GM10248 (cell line): ENCODE results near the gene ADK.

Experiments used
- CTCF ChIA-PET: fragments of 300-600 bp; sonication (Branson Sonifier 250); formaldehyde crosslinking; extraction: SDS; loops from one replicate; lab custom pipeline; 2021; ENCODE audit warnings: antibody characterized with exemption; lab: Yijun Ruan, JAX
- POLR2A ChIA-PET: fragments of 350-650 bp; sonication (Branson Sonifier 250); formaldehyde crosslinking; extraction: SDS; loops from one replicate; lab custom pipeline; 2020; ENCODE audit warnings: antibody characterized with exemption; lab: Yijun Ruan, JAX
- DNase-seq: peaks from one replicate; pipeline ENCODE4 v3.0.0; 2012; ENCODE audit errors: extremely low spot score
- TF ChIP-seq, protein P1 (sequence below): IDR thresholded peaks from 2 replicates; pipeline ENCODE4 v1.5.1; 2012; ENCODE audit warnings: mild to moderate bottlenecking, low read depth; ENCODE audit errors: extremely low read depth, missing control alignments, control extremely low read depth

ADK gene

DNA sequence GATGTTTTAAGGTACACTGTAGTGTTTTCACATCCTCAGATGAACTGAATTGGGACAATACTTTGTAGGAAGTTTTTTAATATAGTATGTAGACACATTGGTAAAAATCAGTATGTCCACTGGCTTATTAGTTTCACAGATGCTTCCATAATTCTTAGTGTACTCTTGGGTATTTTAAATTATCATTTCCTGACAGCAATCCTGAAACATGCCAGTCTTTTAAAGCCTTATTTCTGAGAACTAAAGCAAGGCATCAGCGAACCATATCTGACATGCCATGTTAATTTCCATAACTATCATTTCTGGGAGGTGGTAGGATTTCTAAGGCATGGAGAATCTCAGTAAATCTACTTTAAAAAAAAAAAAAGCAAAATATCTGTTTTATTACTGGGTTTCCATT, 266.4 kb downstream of the ADK start:
- TF ChIP-seq, protein P1, sequence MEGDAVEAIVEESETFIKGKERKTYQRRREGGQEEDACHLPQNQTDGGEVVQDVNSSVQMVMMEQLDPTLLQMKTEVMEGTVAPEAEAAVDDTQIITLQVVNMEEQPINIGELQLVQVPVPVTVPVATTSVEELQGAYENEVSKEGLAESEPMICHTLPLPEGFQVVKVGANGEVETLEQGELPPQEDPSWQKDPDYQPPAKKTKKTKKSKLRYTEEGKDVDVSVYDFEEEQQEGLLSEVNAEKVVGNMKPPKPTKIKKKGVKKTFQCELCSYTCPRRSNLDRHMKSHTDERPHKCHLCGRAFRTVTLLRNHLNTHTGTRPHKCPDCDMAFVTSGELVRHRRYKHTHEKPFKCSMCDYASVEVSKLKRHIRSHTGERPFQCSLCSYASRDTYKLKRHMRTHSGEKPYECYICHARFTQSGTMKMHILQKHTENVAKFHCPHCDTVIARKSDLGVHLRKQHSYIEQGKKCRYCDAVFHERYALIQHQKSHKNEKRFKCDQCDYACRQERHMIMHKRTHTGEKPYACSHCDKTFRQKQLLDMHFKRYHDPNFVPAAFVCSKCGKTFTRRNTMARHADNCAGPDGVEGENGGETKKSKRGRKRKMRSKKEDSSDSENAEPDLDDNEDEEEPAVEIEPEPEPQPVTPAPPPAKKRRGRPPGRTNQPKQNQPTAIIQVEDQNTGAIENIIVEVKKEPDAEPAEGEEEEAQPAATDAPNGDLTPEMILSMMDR = no peak
- CTCF ChIA-PET = interaction anchor here (1.0 kb wide), 1 partner anchor 13 kb away, joined by 3 read pairs; no protein-coding TSS in a partner anchor

GRCh38 chr10:74418285-74418872, 267.4 kb downstream of the ADK start:
- TF ChIP-seq, protein P1 = no peak
- ChIA-PET POLR2A (no interaction called here), CTCF (interaction anchor here (1.0 to 3.5 kb wide), 6 partner anchors 10 to 320 kb away, joined by 3 to 16 read pairs (median 3); no protein-coding TSS in a partner anchor)
- no peak for DNase-seq

More for the DNA sequence above, 266.4 kb downstream of the ADK start:
- POLR2A ChIA-PET = no interaction called here
- no peak for DNase-seq

DNA sequence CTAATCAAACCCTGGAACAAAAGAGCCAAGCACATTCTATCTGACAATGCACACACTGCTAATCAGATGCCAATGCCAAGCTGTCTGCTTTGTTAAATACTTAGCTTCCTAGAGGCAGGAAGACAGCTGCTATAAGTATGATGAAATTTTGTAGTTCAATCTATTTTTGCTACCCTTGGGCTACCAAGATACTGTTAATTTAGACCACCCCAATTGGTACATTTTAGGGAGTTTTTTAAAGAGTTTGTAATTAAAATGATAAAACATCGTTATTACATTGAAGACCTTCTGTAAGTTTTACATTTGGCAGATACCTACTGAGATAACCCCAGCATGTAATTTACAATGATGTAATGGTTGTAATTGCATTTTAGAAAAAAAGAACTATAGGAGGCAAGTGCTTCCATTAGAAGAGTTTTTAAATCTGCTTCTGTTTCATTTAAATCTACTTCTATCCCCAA, 268.5 kb downstream of the ADK start:
- TF ChIP-seq, protein P1 = no peak
- ChIA-PET CTCF (interaction anchor here (0.9 to 3.5 kb wide), 8 partner anchors 8 to 82 kb away, joined by 3 to 16 read pairs (median 3); no protein-coding TSS in a partner anchor), POLR2A (no interaction called here)
- no peak for DNase-seq

DNA sequence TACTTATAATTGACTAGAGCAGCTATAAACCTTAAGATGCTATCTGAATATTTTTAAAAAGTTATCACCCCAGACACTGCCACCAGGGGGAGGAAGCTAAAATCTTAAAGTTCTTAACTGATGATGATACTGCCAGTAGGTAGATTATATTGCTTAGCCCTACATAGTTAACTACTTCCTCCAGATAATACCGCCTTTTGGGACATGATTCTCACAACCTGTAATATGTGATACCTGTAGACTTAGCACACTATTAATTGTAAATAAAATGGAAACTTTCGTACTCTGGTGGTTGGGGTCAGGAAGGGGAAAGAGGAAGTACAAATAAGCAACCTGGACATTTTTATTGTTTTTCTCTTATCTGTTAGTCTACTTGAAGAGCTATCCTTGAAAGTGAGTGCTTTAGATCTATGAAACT, 268.9 kb downstream of the ADK start:
- ChIA-PET POLR2A (no interaction called here), CTCF (interaction anchor here (0.9 to 3.5 kb wide), 7 partner anchors 11 to 83 kb away, joined by 3 to 16 read pairs (median 3); no protein-coding TSS in a partner anchor)
- DNase-seq = peak; percentile 10
- TF ChIP-seq, protein P1 = no peak

DNA sequence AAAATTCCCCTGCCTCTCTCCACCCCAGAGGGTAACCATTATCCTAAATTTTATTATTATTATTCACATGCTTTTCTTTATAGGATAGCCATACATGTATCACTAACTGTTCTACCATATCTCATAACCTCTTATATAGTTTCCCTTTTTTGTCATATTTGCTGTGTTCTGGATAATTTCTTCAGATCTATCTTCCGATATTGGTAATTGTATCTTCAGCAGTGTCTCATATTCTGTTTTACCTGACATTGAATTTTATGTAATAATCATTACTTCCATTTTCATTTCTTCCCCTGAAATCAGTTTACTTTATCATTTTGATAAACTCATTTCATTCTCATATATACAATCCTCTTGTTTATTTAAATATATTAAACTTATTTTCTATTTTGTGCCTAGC, 273.5 kb downstream of the ADK start:
- ChIA-PET CTCF (interaction anchor here (1.1 kb wide), 1 partner anchor 48 kb away, joined by 3 read pairs; no protein-coding TSS in a partner anchor), POLR2A (no interaction called here)
- DNase-seq = no peak
- TF ChIP-seq, protein P1 = no peak

GRCh38 chr10:74425456-74426001, 274.5 kb downstream of the ADK start:
- ChIA-PET POLR2A (no interaction called here), CTCF (interaction anchor here (0.6 to 1.1 kb wide), 2 partner anchors 49 to 474 kb away, joined by 3 read pairs; no protein-coding TSS in a partner anchor)
- DNase-seq = no peak
- TF ChIP-seq, protein P1 = no peak
